GM23338 (cell line): Measurements from ENCODE around the gene CACNA1A. TPM values are rescaled to one million over a fixed set of nuclear protein-coding genes. Genes with fewer than 3 reads are reported as not detected.

ENCODE experiments used
- ATAC-seq: fragments of 200-7000 bp; cut with Tn5 transposase; 3 replicates; pipeline ENCODE4 v1.9.1; 2020
- DNase-seq: peaks from one replicate; pipeline ENCODE4 v3.0.0-alpha.2; 2015; ENCODE audit warnings: low spot score
- H2AFZ ChIP-seq: fragments of 200-600 bp; sonication (generic); 2 replicates; pipeline ENCODE4 v1.8.0; 2016; ENCODE audit warnings: antibody characterized with exemption, mild to moderate bottlenecking, moderate library complexity
- H3F3A ChIP-seq: fragments of 200-600 bp; sonication (generic); replicated peaks from 2 replicates; pipeline ENCODE4 v1.8.0; 2017; ENCODE audit warnings: antibody characterized with exemption, mixed run types, low read depth
- H3K27ac ChIP-seq: fragments of 200-600 bp; sonication (generic); 2 replicates; pipeline ENCODE4 v1.6.1; 2016; ENCODE audit warnings: low read depth
- H3K27me3 ChIP-seq: fragments of 200-600 bp; sonication (generic); 2 replicates; pipeline ENCODE4 v1.8.0; 2016; ENCODE audit warnings: mild to moderate bottlenecking, mixed run types, moderate library complexity; ENCODE audit not compliant: insufficient read depth
- H3K36me3 ChIP-seq: fragments of 200-600 bp; sonication (generic); 2 replicates; pipeline ENCODE4 v1.8.0; 2016; ENCODE audit warnings: mild to moderate bottlenecking; ENCODE audit not compliant: insufficient read depth
- H3K4me1 ChIP-seq: fragments of 200-600 bp; sonication (generic); 2 replicates; pipeline ENCODE4 v1.8.0; 2016; ENCODE audit warnings: mild to moderate bottlenecking, moderate library complexity; ENCODE audit not compliant: insufficient read depth
- H3K4me2 ChIP-seq: fragments of 200-600 bp; sonication (generic); 2 replicates; pipeline ENCODE4 v1.7.1; 2017; ENCODE audit warnings: mixed run types
- H3K4me3 ChIP-seq: fragments of 200-600 bp; sonication (generic); 2 replicates; pipeline ENCODE4 v1.6.1; 2016; ENCODE audit warnings: mixed run types
- H3K79me2 ChIP-seq: fragments of 200-600 bp; sonication (generic); replicated peaks from 2 replicates; pipeline ENCODE4 v1.8.0; 2017; ENCODE audit warnings: mild to moderate bottlenecking; ENCODE audit not compliant: insufficient read depth
- H3K9me2 ChIP-seq: fragments of 200-600 bp; sonication (generic); 2 replicates; pipeline ENCODE4 v1.8.0; 2017; ENCODE audit not compliant: insufficient read depth
- H4K20me1 ChIP-seq: fragments of 200-600 bp; sonication (generic); replicated peaks from 2 replicates; pipeline ENCODE4 v1.8.0; 2017; ENCODE audit warnings: mild to moderate bottlenecking; ENCODE audit not compliant: insufficient read depth
- H3K27ac Mint-ChIP-seq: 2 replicates; pipeline ENCODE4 v1.8.0; 2020; ENCODE audit warnings: inconsistent platforms, mild to moderate bottlenecking, moderate library complexity, mixed read lengths
- H3K27me3 Mint-ChIP-seq: 3 replicates; pipeline ENCODE4 v1.8.0; 2022; ENCODE audit warnings: low read depth, mild to moderate bottlenecking, moderate library complexity, mixed read lengths, inconsistent platforms; ENCODE audit not compliant: insufficient read depth, poor library complexity
- H3K36me3 Mint-ChIP-seq: 3 replicates; pipeline ENCODE4 v1.8.0; 2021; ENCODE audit warnings: low read depth, mild to moderate bottlenecking, inconsistent platforms, moderate library complexity, mixed read lengths
- H3K4me1 Mint-ChIP-seq: 3 replicates; pipeline ENCODE4 v1.8.0; 2020; ENCODE audit warnings: mild to moderate bottlenecking, inconsistent platforms, mixed read lengths
- H3K4me3 Mint-ChIP-seq: 3 replicates; pipeline ENCODE4 v1.8.0; 2021; ENCODE audit warnings: moderate library complexity, mild to moderate bottlenecking, inconsistent platforms, mixed read lengths
- H3K9me3 Mint-ChIP-seq: 3 replicates; pipeline ENCODE4 v1.8.0; 2020; ENCODE audit warnings: moderate library complexity, mild to moderate bottlenecking, inconsistent platforms, mixed read lengths
- CREB1 ChIP-seq: fragments of 250-450 bp; sonication (Bioruptor Pico); IDR thresholded peaks from 2 replicates; pipeline ENCODE4 v1.5.0; 2020; ENCODE audit warnings: low read depth, mild to moderate bottlenecking, moderate library complexity
- CTCF ChIP-seq, 2 experiments: fragments of 200-600 bp in 1 of 2; sonication (generic) in 1 of 2; conservative IDR thresholded peaks; 2 replicates each; pipeline versions ENCODE4 v1.5.1 to v1.6.1; 2016 to 2017; ENCODE audit warnings: antibody characterized with exemption in 2 of 2, low read depth in 2 of 2, mild to moderate bottlenecking in 2 of 2, moderate library complexity in 1 of 2
- ETS1 ChIP-seq: IDR thresholded peaks from 2 replicates; pipeline ENCODE4 v1.6.1; 2016; ENCODE audit warnings: antibody characterized with exemption
- EZH2 ChIP-seq: fragments of 200-600 bp; sonication (generic); IDR thresholded peaks from one replicate; pipeline ENCODE4 v1.8.0; 2017; ENCODE audit warnings: antibody characterized with exemption, mild to moderate bottlenecking, low read depth; ENCODE audit not compliant: unreplicated experiment
- JUNB ChIP-seq: IDR thresholded peaks from one replicate; pipeline ENCODE4 v1.6.1; 2016; ENCODE audit warnings: antibody characterized with exemption; ENCODE audit not compliant: unreplicated experiment
- REST ChIP-seq: IDR thresholded peaks from one replicate; pipeline ENCODE4 v1.6.1; 2018; ENCODE audit warnings: antibody characterized with exemption; ENCODE audit not compliant: unreplicated experiment
- STAT1 ChIP-seq: IDR thresholded peaks from one replicate; pipeline ENCODE4 v1.6.1; 2016; ENCODE audit warnings: antibody characterized with exemption; ENCODE audit not compliant: unreplicated experiment
- ZNF114 ChIP-seq: fragments of 250-450 bp; sonication (Bioruptor Pico); IDR thresholded peaks from 2 replicates; pipeline ENCODE4 v1.5.0; 2020; ENCODE audit warnings: mild to moderate bottlenecking, moderate library complexity
- ZNF331 ChIP-seq: fragments of 250-450 bp; sonication (Bioruptor Pico); IDR thresholded peaks from 2 replicates; pipeline ENCODE4 v1.5.0; 2020; ENCODE audit warnings: low read depth, mild to moderate bottlenecking, moderate library complexity
- ZNF462 ChIP-seq: fragments of 250-450 bp; sonication (Bioruptor Pico); IDR thresholded peaks from 2 replicates; pipeline ENCODE4 v1.5.0; 2020; ENCODE audit warnings: mild to moderate bottlenecking, moderate library complexity
- polyA plus RNA-seq: library from polyadenylated mRNA; unstranded; fragments of >200 nt; fragmentation: Nextera tagmentation; extraction: Ambion mirVana; gene quantifications from 2 replicates; pipeline ENCODE4 v1.2.1, GENCODE V29; 2016
- total RNA-seq: library from RNA; depleted of rRNA; stranded (reverse); fragments of >200 nt; shearing (Covaris generic); gene quantifications from 2 replicates; pipeline ENCODE4 v1.2.3, GENCODE V29; 2014

CACNA1A gene
- total and polyA plus RNA-seq, 2 experiments from 2014 or later: 7.4 to 20.3 TPM

GRCh38 chr19:13231663-13232062 lies 274.6 kb downstream of the CACNA1A start (continued):
- TF ChIP-seq REST (no peak), JUNB (no peak), ZNF331 (no peak), CTCF (conservative IDR thresholded peaks at IDR 0.05; ENCODE audit: low read depth in 2 of 2) (no peak), STAT1 (no peak), ZNF114 (CRISPR knock-in tag) (no peak), CREB1 (CRISPR knock-in tag) (no peak)

GRCh38 chr19:13229246-13229645 lies 277.0 kb downstream of the CACNA1A start:
- Mint-ChIP-seq H3K27ac (no peak overlapping the region), H3K27me3 (peaks cover 16% of the 10 kb centered on the region), H3K4me1 (peaks cover 15% of the 10 kb centered on the region), H3K36me3 (peaks cover 7% of the 10 kb centered on the region; the same call in 2 of the 3 replicates), H3K4me3 (no peak overlapping the region), H3K9me3 (peaks cover under 1% of the 10 kb centered on the region; the same call in 2 of the 3 replicates)
- H3K36me3 ChIP-seq: no peaks in the 10 kb centered on the region
- no peaks in the 10 kb centered on the region for H3K27me3 ChIP-seq
- H3K4me3 ChIP-seq: no peak overlapping the region
- no peaks in the 10 kb centered on the region for H3K9me2 ChIP-seq
- no peaks in the 10 kb centered on the region for H3K79me2 ChIP-seq
- H3K4me2 ChIP-seq: no peak overlapping the region
- ATAC-seq (no peak), DNase-seq (no peak)
- 0 out of 2 replicates have a peak, but pooled peaks cover 4% of the 10 kb centered on the region for H3K4me1 ChIP-seq
- no peak overlapping the region for H3K27ac ChIP-seq
- H2AFZ ChIP-seq: no peak overlapping the region
- H3F3A ChIP-seq: no peaks in the 10 kb centered on the region; the same call in 1 of the 2 replicates
- TF ChIP-seq EZH2 (no peak), ETS1 (no peak), ZNF331 (no peak), STAT1 (no peak), ZNF114 (CRISPR knock-in tag) (no peak), ZNF462 (CRISPR knock-in tag) (no peak)
- H4K20me1 ChIP-seq: no peaks in the 10 kb centered on the region
